Neuronal stem cell (in vitro differentiated cells): Measurements from ENCODE around the gene PPARG.

Experiments used
- DNase-seq: peaks from one replicate; pipeline ENCODE4 v3.0.0-alpha.2; 2013; ENCODE audit warnings: low spot score
- H2AFZ ChIP-seq: one replicate; pipeline ENCODE4 v1.6.1; 2013; ENCODE audit warnings: mild to moderate bottlenecking, low read length, inconsistent platforms
- H2AK5ac ChIP-seq: 2 replicates; pipeline ENCODE4 v1.6.1; 2013; ENCODE audit warnings: low read depth, mild to moderate bottlenecking, inconsistent platforms, low read length, moderate library complexity, mixed read lengths
- H2BK120ac ChIP-seq: 2 replicates; pipeline ENCODE4 v1.6.1; 2013; ENCODE audit warnings: low read depth, mild to moderate bottlenecking, inconsistent platforms, low read length, moderate library complexity, mixed read lengths
- H2BK12ac ChIP-seq: one replicate; pipeline ENCODE4 v1.6.1; 2013; ENCODE audit warnings: low read length, inconsistent platforms
- H2BK15ac ChIP-seq: 2 replicates; pipeline ENCODE4 v1.6.1; 2013; ENCODE audit warnings: mild to moderate bottlenecking, low read length, inconsistent platforms, mixed read lengths
- H2BK5ac ChIP-seq: one replicate; pipeline ENCODE4 v1.6.1; 2013; ENCODE audit warnings: inconsistent platforms, mild to moderate bottlenecking, low read length, moderate library complexity
- H3K14ac ChIP-seq: one replicate; pipeline ENCODE4 v1.6.1; 2013; ENCODE audit warnings: low read length, inconsistent platforms
- H3K18ac ChIP-seq: 2 replicates; pipeline ENCODE4 v1.6.1; 2013; ENCODE audit warnings: low read length, inconsistent platforms
- H3K23ac ChIP-seq: 2 replicates; pipeline ENCODE4 v1.6.1; 2013; ENCODE audit warnings: low read depth, mild to moderate bottlenecking, mixed read lengths, low read length, inconsistent platforms; ENCODE audit not compliant: poor library complexity
- H3K27ac ChIP-seq: replicated peaks from 3 replicates; pipeline ENCODE4 v1.5.1; 2013; ENCODE audit warnings: low read length, inconsistent platforms
- H3K27me3 ChIP-seq, 3 experiments: 2 replicates each; pipeline ENCODE4 v1.6.1; 2013; ENCODE audit warnings: low read length in 3 of 3, mild to moderate bottlenecking in 2 of 3, inconsistent platforms in 1 of 3, low read depth in 1 of 3, mixed read lengths in 1 of 3, moderate library complexity in 1 of 3; ENCODE audit not compliant: control insufficient read depth in 3 of 3, insufficient read depth in 3 of 3
- H3K36me3 ChIP-seq, 2 donors: replicated peaks in 1 of 2; 2 replicates each; pipeline ENCODE4 v1.6.1; 2013; ENCODE audit warnings: low read length in 2 of 2; ENCODE audit not compliant: control insufficient read depth in 2 of 2, insufficient read depth in 2 of 2
- H3K4ac ChIP-seq: 2 replicates; pipeline ENCODE4 v1.6.1; 2013; ENCODE audit warnings: inconsistent platforms, mild to moderate bottlenecking, low read length, moderate library complexity
- H3K4me1 ChIP-seq, 2 donors: 1 replicate in 1 of 2; 2 replicates in 1 of 2; pipeline ENCODE4 v1.6.1; 2013; ENCODE audit warnings: low read length in 2 of 2, low read depth in 1 of 2; ENCODE audit not compliant: control insufficient read depth in 2 of 2, insufficient read depth in 1 of 2
- H3K4me2 ChIP-seq: one replicate; pipeline ENCODE4 v1.6.1; 2013; ENCODE audit warnings: mild to moderate bottlenecking, low read length, inconsistent platforms; ENCODE audit not compliant: insufficient read depth, poor library complexity, severe bottlenecking
- H3K4me3 ChIP-seq, 2 donors: 2 replicates each; pipeline ENCODE4 v1.5.1; 2013; ENCODE audit warnings: low read length in 2 of 2, mild to moderate bottlenecking in 2 of 2, inconsistent platforms in 1 of 2, moderate library complexity in 1 of 2
- H3K79me1 ChIP-seq: one replicate; pipeline ENCODE4 v1.6.1; 2013; ENCODE audit warnings: low read depth, mild to moderate bottlenecking, inconsistent platforms, low read length, moderate library complexity
- H3K9ac ChIP-seq: one replicate; pipeline ENCODE4 v1.6.1; 2013; ENCODE audit warnings: mild to moderate bottlenecking, low read depth, low read length, inconsistent platforms; ENCODE audit not compliant: poor library complexity
- H3K9me3 ChIP-seq, 2 donors: replicated peaks in 1 of 2; 2 replicates each; pipeline versions ENCODE3 to v1.6.1; 2013; ENCODE audit warnings: low read length in 2 of 2, mild to moderate bottlenecking in 2 of 2, inconsistent platforms in 1 of 2, low read depth in 1 of 2, mixed read lengths in 1 of 2, moderate library complexity in 1 of 2; ENCODE audit not compliant: control insufficient read depth in 2 of 2, insufficient read depth in 1 of 2
- H4K8ac ChIP-seq: one replicate; pipeline ENCODE4 v1.6.1; 2013; ENCODE audit warnings: low read depth, mild to moderate bottlenecking, inconsistent platforms, low read length, moderate library complexity
- H4K91ac ChIP-seq: one replicate; pipeline ENCODE4 v1.6.1; 2013; ENCODE audit warnings: low read length, low read depth, mild to moderate bottlenecking, inconsistent platforms; ENCODE audit not compliant: poor library complexity
- WGBS, 2 donors: extraction: QIAGEN DNeasy Blood & Tissue Kit; methylation state at CpG; one replicate each; pipeline ENCODE4 v1.1.7; 2013; ENCODE audit warnings: missing lambda C conversion rate in 2 of 2, mixed read lengths in 1 of 2; ENCODE audit not compliant: insufficient read length in 2 of 2, insufficient replicate concordance in 1 of 2; ENCODE audit errors: extremely low coverage in 2 of 2; 5-methylcytosine and 5-hydroxymethylcytosine counted together

The PPARG gene

GRCh38 chr3:12352755-12353154, 63.9 kb downstream of the PPARG start:
- H2BK15ac ChIP-seq, result no peak overlapping the region
- no peak overlapping the region for H3K4me3 ChIP-seq
- DNase-seq, result no peak
- no peak overlapping the region for H2BK5ac ChIP-seq
- H3K18ac ChIP-seq, result no peak overlapping the region
- no peak overlapping the region for H3K23ac ChIP-seq
- H3K9ac ChIP-seq, result no peak overlapping the region
- H3K79me1 ChIP-seq, result no peaks in the 10 kb centered on the region
- H2BK120ac ChIP-seq, result no peak overlapping the region
- H3K9me3 ChIP-seq, result no peaks in the 10 kb centered on the region
- H3K36me3 ChIP-seq, result no peaks in the 10 kb centered on the region
- no peak overlapping the region for H2BK12ac ChIP-seq
- peaks cover 0 to 11% (median 0%) of the 10 kb centered on the region in 3 experiments for H3K27me3 ChIP-seq
- H3K4ac ChIP-seq, result no peak overlapping the region
- no peak overlapping the region for H2AK5ac ChIP-seq
- no peak overlapping the region for H4K8ac ChIP-seq
- H2AFZ ChIP-seq, result no peak overlapping the region
- H3K14ac ChIP-seq, result no peak overlapping the region
- H3K27ac ChIP-seq, result no peak overlapping the region
- no peak overlapping the region for H3K4me2 ChIP-seq
- no peak overlapping the region for H4K91ac ChIP-seq
- no peaks in the 10 kb centered on the region for H3K4me1 ChIP-seq

DNA sequence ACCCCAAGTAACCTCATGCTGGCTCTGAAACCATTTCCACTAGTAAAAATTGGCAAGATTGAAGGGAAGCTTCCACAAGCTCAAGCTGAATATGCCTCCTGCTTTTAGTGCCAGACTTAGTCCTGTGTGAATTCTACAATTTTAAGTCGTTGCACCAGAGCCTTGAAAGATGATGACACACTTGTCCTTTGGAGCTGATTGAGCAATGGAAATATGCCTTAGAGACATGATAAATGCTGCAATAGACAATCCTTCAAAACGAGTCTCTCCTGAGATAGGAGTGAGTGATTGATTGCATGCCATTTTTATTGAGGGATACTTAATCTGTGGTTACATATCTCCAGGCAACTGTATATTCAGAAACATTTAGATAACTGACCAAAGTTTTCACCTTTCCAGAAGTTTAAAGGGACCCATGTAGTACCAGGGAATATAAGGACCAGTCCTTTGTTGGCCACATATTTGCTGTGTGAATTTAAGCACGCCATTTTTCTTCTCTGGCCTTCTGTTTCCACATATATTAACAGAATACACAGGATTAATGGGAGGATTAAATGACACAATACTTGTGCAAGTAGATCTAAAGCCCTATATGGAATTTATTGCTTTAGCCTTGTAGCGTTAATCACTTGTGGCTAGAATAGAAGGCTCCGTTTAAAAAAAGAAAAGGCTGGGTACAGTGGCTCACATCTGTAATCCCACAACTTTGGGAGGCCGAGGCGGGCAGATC, 65.1 kb downstream of the PPARG start:
- peaks cover 0 to 11% (median 0%) of the 10 kb centered on the region in 3 experiments for H3K27me3 ChIP-seq
- H2BK120ac ChIP-seq, result no peak overlapping the region
- H2BK12ac ChIP-seq, result no peak overlapping the region
- H3K14ac ChIP-seq, result no peak overlapping the region
- DNase-seq, result no peak
- WGBS, 2 donors, result no CpG with 5 or more reads among the region's 7 CpGs
- no peaks in the 10 kb centered on the region for H3K79me1 ChIP-seq
- H3K9me3 ChIP-seq, result no peaks in the 10 kb centered on the region
- H3K36me3 ChIP-seq, result no peaks in the 10 kb centered on the region
- no peak overlapping the region for H3K18ac ChIP-seq
- no peak overlapping the region for H2BK5ac ChIP-seq
- H3K4me2 ChIP-seq, result no peak overlapping the region
- no peak overlapping the region for H3K4ac ChIP-seq
- H2AFZ ChIP-seq, result no peak overlapping the region
- H3K4me3 ChIP-seq, result no peak overlapping the region
- H3K9ac ChIP-seq, result no peak overlapping the region
- no peak overlapping the region for H4K8ac ChIP-seq
- no peak overlapping the region for H3K27ac ChIP-seq
- H3K4me1 ChIP-seq, result no peaks in the 10 kb centered on the region
- H2BK15ac ChIP-seq, result no peak overlapping the region
- H4K91ac ChIP-seq, result no peak overlapping the region
- H2AK5ac ChIP-seq, result no peak overlapping the region
- no peak overlapping the region for H3K23ac ChIP-seq

- Histone ChIP-seq H3K14ac (no peak overlapping the region), H3K4me1 (no peaks in the 10 kb centered on the region), H3K27ac (no peak overlapping the region), H3K9ac (no peak overlapping the region), H2AK5ac (no peak overlapping the region), H3K9me3 (no peaks in the 10 kb centered on the region), H3K79me1 (no peaks in the 10 kb centered on the region), H3K4me3 (no peak overlapping the region), H3K27me3 (peaks cover 0 to 9% (median 0%) of the 10 kb centered on the region in 3 experiments), H3K36me3 (no peaks in the 10 kb centered on the region), H4K8ac (no peak overlapping the region), H4K91ac (no peak overlapping the region), H3K23ac (no peak overlapping the region), H2BK12ac (no peak overlapping the region), H2BK15ac (no peak overlapping the region), H3K4ac (no peak overlapping the region), H3K4me2 (no peak overlapping the region), H2AFZ (no peak overlapping the region), H2BK5ac (no peak overlapping the region), H3K18ac (no peak overlapping the region), H2BK120ac (no peak overlapping the region)
- no CpG with 5 or more reads among the region's 5 CpGs for WGBS, 2 donors
- DNase-seq, result no peak
Measured at GRCh38 chr3:12356175-12356574, 67.3 kb downstream of the PPARG start.

DNA sequence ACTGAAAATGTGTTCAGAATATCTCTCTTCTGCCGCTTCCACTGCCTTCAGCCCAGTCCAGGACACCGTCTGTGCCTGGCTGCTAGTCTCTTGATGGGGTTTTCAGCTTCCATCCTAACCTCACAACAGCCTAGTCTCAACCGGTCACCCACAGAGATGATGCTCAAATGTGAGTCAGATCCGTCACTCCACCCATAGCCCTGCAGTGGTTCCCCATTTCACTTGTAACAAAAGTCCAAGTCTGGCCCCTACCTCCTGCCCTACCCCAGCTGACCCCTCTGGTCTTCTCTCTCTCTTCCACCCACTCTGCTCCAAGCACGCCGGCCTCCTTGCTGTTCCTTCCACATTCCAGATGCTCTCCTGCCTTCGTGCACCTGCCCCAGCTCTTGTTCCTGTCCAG, 68.1 kb downstream of the PPARG start:
- no peak overlapping the region for H3K23ac ChIP-seq
- H3K9me3 ChIP-seq, result no peaks in the 10 kb centered on the region
- no peaks in the 10 kb centered on the region for H3K79me1 ChIP-seq
- no peak overlapping the region for H3K9ac ChIP-seq
- H3K4me3 ChIP-seq, result no peak overlapping the region
- H3K4me2 ChIP-seq, result no peak overlapping the region
- no peaks in the 10 kb centered on the region for H3K36me3 ChIP-seq
- no peak overlapping the region for H2BK12ac ChIP-seq
- no peak overlapping the region for H3K27ac ChIP-seq
- WGBS, 2 donors, result no CpG with 5 or more reads among the region's 7 CpGs
- H3K4ac ChIP-seq, result no peak overlapping the region
- H2BK120ac ChIP-seq, result no peak overlapping the region
- H3K27me3 ChIP-seq, result peaks cover 0 to 2% (median 0%) of the 10 kb centered on the region in 3 experiments
- no peak overlapping the region for H3K14ac ChIP-seq
- no peak overlapping the region for H2BK5ac ChIP-seq
- no peak overlapping the region for H3K18ac ChIP-seq
- no peak for DNase-seq
- H2BK15ac ChIP-seq, result no peak overlapping the region
- no peak overlapping the region for H2AFZ ChIP-seq
- no peak overlapping the region for H4K91ac ChIP-seq
- H4K8ac ChIP-seq, result no peak overlapping the region
- H3K4me1 ChIP-seq, result no peaks in the 10 kb centered on the region
- no peak overlapping the region for H2AK5ac ChIP-seq
